Suprapubic skin (tissue), 4 donors: ENCODE measurements around the gene NKAIN4.

Experiments used
- CTCF ChIP-seq, 2 donors: fragments of 200-600 bp in 1 of 2; fragments of 450-650 bp in 1 of 2; sonication (generic) in 1 of 2; IDR thresholded peaks; one replicate each; pipeline ENCODE4 v1.5.1; 2016 to 2019; ENCODE audit warnings: antibody characterized with exemption in 2 of 2, mild to moderate bottlenecking in 1 of 2, moderate library complexity in 1 of 2
- EP300 ChIP-seq: sonication (generic); formaldehyde crosslinking; IDR thresholded peaks from one replicate; pipeline ENCODE4 v1.6.1; 2017; ENCODE audit warnings: antibody characterized with exemption
- POLR2A ChIP-seq, 2 donors: fragments of 450-650 bp; IDR thresholded peaks; one replicate each; pipeline ENCODE4 v1.6.1; 2017; ENCODE audit warnings: antibody characterized with exemption in 2 of 2, mild to moderate bottlenecking in 2 of 2, moderate library complexity in 2 of 2
- POLR2AphosphoS5 ChIP-seq, 3 donors: sonication (generic); formaldehyde crosslinking; IDR thresholded peaks; one replicate each; pipeline ENCODE4 v1.6.1; 2017; ENCODE audit warnings: antibody characterized with exemption in 3 of 3

GRCh38 chr20:63298731-63299312, 44.6 kb upstream of the NKAIN4 start:
- no peak for TF ChIP-seq POLR2A (IDR thresholded peaks at IDR 0.05)
- TF ChIP-seq CTCF (IDR thresholded peaks at IDR 0.05) = no peak
- TF ChIP-seq POLR2AphosphoS5 (IDR thresholded peaks at IDR 0.05) = no peak
- no peak for TF ChIP-seq EP300
